Fibroblast of peridontal ligament (primary cell): Measurements from ENCODE around the gene PRKG1.

Source experiments
- DNase-seq: peaks from one replicate; pipeline ENCODE4 v3.0.0-alpha.2; 2010; ENCODE audit errors: extremely low read depth

Gene PRKG1

GRCh38 chr10:51696251-51696650, 622.0 kb downstream of the PRKG1 start:
- peak; percentile 49 for DNase-seq

DNA sequence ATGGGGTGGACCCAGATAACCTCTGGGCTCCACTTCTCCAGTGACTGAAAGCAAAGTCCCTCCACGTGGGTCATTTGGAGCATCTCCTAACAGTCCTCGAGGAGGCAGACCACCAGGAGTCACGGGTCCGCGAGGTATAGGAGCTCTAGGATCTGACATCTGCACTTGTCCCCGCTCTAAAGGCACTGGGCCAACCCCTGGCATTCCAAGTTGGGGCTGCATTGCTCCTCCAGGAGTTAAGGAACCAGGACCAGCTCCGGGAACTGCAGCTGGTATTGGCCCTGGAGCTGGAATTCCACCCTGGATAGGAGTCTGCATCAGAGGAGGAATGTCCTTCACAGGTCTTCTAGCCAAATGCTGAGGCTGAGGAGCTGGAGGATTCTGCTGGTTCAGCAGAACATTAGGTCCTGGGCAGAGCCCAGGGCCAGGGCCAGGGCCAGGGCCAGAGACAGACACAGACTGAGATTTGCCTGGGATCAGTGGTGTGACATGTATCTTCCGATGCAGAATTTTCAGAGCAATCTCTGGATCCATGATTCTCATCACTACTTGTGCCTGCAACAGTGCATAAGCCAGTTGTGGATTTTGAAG, 624.3 kb downstream of the PRKG1 start:
- DNase-seq = no peak

- DNase-seq = no peak
Observed at GRCh38 chr10:51699145-51699474, 624.8 kb downstream of the PRKG1 start.

DNA sequence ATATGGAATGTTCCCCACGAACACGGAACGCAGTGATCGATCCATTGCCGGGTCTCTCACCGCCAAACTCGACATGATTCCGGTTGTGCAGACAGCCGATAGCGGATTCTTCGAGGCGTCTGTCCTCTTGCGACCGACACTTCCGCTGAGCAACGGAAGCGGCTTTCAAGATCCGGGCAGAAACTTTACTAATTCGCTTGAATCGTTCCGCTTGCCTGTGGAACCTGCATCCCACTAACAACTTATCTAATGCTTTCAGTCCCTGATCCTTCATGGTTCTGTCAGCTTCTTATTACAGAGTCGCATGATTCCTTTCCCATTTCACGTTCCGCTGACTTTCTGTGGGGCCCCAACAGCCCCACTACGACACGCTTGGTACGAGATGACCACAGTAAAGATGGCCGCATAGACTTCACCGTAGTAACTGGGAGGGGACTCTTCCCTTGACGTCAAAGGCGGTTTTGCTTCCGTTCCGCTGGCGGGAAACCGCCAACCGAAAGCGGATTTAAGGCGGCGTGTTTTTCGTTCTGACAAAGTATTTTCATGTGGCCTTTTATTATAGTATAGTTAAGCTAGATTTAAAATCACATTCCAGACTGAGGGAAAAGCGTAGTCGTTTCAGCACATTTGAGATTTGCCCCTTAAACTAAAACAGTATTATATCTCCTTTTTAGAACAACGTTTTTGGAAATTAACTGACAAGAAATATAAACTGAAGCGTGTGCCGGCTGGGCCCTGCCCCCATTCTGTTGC, 625.4 kb downstream of the PRKG1 start, which contains the start of gene CSTF2T:
Gene CSTF2T, minus strand, starts transcription at position 121 of the 753 bp plus-strand sequence. Its CDS starts 46 bp downstream, at position 75.
- DNase-seq = peak; percentile 97

GRCh38 chr10:51700228-51700817, 626.0 kb downstream of the PRKG1 start:
- peak; percentile 23 for DNase-seq

DNA sequence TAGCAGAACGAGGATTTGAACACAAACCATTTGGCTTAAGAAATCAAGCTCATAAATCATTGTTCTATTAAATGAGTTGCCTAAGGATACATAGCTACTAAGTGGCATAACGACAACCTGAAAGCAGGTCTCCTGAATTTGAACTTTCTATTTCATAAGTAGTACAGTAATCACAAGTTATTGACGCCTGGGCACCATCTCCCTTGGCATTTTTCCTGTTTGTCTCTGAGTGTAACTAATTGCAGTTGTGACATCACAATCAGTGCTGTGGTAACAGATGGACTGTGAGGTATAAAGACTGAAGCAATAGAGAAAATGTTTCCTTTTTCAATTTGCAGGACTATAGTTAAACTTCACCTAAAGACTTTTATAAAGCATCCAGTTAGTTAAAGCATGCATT, 631.5 kb downstream of the PRKG1 start:
- DNase-seq = peak; percentile 21

- peak; percentile 98 for DNase-seq
Observed at GRCh38 chr10:51706225-51706624, 631.9 kb downstream of the PRKG1 start.

DNA sequence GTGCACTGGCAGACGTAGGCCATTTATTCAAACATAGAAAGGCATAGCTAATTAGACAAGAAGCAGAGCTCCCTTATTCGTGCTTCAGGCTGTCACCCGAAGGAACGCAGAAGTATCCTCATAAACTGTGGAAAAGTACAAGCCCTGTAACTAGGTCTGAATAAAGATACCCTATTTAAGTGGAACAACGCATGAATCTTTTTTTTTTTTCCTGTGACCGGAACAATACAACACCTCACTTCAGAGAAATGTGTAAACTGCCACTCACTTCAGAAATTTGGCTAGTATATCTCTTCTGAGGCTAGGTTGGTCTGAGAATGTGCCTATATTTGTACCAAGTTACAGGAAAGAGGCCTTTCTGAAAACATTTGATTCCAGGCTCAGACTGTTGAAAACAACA, 633.1 kb downstream of the PRKG1 start:
- DNase-seq = no peak

DNA sequence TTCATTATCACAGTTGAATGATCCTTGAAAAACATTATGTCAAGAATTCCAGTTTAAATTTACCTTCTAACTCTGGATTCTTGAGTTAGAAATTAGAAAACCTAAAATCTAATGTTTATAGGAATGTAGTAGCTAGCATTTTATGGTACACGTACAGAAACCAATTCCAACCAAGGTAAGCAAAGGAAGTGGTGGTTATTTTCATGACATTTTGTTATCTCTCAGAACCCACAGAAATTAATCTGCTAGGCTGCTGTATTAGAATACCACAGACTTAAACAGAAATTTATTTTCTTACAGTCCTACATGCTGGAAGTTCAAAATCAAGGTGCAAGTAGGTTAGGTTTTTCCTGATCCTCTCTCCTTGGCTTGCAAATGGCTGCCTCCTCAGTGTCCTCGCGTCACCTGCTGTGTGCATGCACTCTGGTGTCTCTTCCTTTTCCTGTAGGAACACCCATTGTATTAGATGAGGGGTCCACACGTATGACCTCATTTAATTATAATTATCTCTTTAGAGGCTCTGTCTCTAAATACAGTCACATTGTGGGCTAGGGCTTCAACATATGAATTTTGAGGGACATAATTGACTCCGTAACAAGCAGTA, 633.6 kb downstream of the PRKG1 start:
- DNase-seq = no peak

DNA sequence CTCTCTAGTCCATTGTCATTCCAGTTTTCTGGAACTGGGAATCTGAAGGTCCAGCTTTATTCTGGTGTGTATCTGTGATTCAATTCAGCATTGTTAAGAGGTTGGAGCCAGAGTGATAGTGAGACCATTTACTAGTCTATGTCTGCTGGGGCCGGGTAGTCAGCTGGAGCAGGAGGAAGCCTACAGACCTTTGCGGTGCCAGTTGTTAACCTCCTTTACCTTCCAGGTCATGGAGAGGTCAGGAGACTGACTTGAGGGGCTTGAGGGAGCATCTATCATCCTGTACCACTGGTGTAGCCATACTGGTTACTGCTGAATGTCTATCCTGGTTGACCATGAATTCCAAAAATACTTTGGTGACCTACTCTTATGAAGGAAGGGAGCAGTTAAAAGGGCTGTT, 634.3 kb downstream of the PRKG1 start:
- no peak for DNase-seq

- no peak for DNase-seq
Observed at GRCh38 chr10:51709324-51709972, 635.2 kb downstream of the PRKG1 start.

- DNase-seq = no peak
Observed at GRCh38 chr10:51711519-51711891, 637.2 kb downstream of the PRKG1 start.

DNA sequence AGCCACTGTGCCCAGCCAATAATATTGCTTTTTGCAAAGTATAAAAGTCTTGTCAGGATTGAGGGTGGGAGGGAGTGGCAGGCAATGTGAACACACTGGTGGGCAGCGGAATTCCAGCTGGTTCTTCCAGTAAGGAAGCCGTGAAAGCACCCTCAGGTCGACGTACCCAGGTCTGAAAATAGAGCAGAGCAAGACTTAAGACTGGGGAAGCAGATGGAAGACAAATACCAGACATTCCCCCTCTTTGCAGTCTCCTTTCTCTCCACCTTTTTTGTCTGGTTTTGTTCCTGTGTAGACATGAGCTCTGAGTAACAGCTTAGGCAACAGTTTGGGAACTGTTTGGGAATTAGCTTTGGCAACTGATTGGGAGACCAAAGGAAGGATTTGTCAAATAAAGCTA, 642.7 kb downstream of the PRKG1 start:
- DNase-seq = no peak

DNA sequence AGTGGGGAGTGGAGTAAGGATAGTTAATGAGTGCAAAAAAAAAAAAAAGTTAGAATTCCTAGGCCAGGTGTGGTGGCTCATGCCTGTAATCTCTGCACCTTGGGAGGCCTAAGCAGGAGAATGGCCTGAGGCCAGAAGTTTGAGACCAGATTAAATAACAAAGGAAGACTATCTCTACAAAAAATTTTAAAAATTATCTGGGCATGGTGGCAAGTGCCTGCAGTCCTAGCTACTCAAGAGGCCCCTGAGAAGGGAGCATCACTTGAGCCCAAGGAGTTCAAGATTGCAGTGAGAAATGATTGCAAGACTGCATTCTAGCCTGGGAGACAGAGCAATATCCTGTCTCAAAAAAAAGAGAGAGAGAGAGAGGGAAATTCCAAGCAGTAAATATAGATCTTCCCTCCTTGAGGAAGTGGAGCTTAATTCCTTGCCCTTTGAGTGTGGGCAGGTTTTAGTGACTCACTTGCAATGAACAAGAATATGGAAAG, 644.6 kb downstream of the PRKG1 start:
- peak; percentile 38 for DNase-seq

GRCh38 chr10:51724038-51724437, 649.8 kb downstream of the PRKG1 start:
- no peak for DNase-seq

DNA sequence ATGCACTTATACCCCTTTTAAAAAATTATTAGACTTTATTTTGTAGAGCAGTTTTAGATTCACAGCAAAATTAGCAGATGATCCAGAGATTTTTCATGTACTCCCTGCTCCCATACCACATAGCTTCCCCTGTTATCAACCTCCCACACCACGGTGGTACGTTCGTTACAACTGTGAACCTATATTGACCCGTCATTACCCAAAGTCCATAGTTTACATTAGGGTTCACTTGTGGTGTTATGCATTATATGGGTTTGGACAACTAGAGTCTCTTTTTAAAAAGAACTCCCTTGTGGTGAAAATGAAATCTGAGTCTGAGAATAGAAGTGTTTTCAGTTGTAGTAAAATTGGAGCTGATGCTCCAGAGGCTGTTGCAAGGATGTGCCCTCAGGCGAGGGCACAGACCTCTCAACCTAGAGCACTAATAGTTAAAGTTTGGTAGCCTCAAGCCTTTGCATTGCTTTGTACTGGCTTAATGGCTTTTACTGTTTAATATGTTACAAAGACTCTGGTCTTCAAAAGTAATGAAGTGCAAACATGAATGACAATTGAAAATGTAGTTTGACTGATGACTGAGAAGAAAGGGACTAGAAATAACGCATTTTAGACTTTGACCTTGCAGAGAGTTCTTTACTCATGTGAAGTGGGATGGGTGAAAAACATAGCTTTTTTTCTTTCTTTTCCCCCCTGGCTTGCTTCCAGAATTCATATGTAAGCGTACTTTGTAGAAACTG, 655.7 kb downstream of the PRKG1 start:
- no peak for DNase-seq

- DNase-seq = peak; percentile 50
Observed at GRCh38 chr10:51733057-51733456, 658.8 kb downstream of the PRKG1 start.

DNA sequence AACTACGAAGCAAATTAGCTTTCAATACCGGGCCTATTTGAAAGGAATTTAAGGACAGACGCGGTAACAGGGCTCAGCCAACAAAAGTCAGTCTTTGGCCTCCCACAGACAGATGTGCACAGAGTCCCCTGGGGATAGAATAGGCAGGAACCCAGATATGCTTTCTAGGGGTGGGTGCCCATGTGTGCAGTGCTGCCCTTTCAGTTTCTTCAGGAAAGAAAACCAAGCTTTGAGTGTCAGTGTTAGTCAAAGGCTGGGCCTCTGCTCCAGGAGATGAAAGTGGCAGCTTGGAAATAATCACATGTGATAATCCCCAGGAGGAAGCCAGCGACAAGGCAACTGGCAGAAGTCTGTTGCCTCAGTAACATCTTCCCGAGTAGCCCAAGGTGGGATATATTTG, 668.9 kb downstream of the PRKG1 start:
- DNase-seq = peak; percentile 60

DNA sequence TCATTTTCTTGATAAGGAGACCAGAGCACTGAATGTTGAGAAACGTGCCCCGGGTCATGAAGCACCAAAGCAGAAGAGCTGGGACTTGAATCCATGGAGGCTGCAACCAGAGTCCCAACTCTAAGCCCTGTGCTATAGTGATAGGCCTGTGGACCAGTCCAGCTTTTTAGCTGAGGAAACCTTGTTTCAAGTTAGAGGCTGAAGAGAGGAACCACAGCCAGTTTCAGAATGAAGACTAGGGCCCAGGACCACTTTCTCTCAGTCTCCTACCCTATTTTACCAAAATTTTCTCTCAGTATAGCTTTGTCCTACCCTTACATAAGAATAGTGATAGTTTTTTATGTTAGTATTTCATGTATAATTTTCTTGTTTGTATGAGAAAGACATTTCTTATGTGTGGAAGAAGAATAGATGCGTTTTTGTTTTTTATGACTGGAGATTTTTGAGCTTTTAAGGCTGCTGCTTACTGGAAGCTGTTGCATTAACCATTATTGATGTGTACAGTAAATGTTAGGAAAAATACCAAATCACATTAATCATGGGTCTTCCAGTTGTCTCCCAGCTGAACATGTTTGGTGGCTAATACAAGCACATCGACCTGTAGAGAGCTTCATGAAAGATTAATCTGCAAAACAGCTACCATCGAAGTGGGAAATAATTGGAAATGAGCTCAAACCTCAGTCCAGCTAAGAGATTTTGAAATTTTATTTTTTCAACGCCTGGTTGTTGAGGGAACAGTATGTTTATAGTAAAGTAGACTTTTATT, 670.1 kb downstream of the PRKG1 start:
- no peak for DNase-seq

- DNase-seq = no peak
Observed at GRCh38 chr10:51745397-51745796, 671.1 kb downstream of the PRKG1 start.

DNA sequence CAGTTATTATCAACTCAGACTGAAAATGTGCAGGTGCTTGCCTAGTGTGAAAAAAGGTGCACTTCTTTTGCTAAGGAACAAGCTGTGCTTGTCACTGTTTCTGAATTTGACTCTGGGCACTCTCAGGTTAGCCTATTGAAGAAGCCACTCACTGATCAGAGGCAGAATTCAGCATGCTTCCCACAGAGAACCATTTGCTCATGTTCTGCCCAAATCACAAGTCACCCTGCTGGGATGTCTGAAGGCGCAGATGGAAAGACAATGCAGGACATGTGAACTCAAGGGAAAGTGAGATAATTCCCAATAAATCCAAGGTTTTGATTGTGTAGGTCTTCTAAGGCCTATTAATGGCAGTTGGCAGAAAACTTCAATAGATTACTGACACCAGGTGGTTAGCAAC, 672.9 kb downstream of the PRKG1 start:
- DNase-seq = no peak
